PC-3 (cell line): ENCODE results near the gene KNL1. TPM values are rescaled to one million over a fixed set of nuclear protein-coding genes. Genes with fewer than 3 reads are reported as not detected.

ENCODE experiments used
- ATAC-seq: fragments of 200-7000 bp; cut with Tn5 transposase; 2 replicates; pipeline ENCODE4 v1.9.1; 2020; ENCODE audit warnings: mild to moderate bottlenecking, moderate library complexity
- BruUV-seq: library from RNA; stranded (reverse); fragments of 400-500 nt; replicated peaks from 2 replicates; lab custom pipeline; 2021; lab: Mats Ljungman, UMichigan
- CTCF ChIA-PET: fragments of 300-600 bp; sonication (Branson Sonifier 250); formaldehyde crosslinking; loops from one replicate; lab custom pipeline; 2022; ENCODE audit warnings: antibody characterized with exemption; lab: Charles Lee
- POLR2A ChIA-PET: fragments of 300-600 bp; sonication (Branson Sonifier 250); formaldehyde crosslinking; loops from one replicate; lab custom pipeline; 2022; ENCODE audit warnings: antibody characterized with exemption; ENCODE audit not compliant: unreplicated experiment; lab: Charles Lee
- DNase-seq: peaks from one replicate; pipeline ENCODE4 v3.0.0-alpha.2; 2015
- H2AFZ ChIP-seq: fragments of 300-600 bp; sonication (generic); 2 replicates; pipeline ENCODE4 v1.6.0; 2016; ENCODE audit warnings: antibody characterized with exemption, low read length
- H3F3A ChIP-seq: fragments of 300-600 bp; sonication (generic); one replicate; pipeline ENCODE4 v1.6.0; 2017; ENCODE audit warnings: antibody characterized with exemption, low read length, control low read depth, mild to moderate bottlenecking; ENCODE audit not compliant: unreplicated experiment
- H3K27ac ChIP-seq: fragments of 300-600 bp; sonication (generic); 2 replicates; pipeline ENCODE4 v1.5.1; 2016; ENCODE audit warnings: mild to moderate bottlenecking, low read length
- H3K27me3 ChIP-seq: fragments of 300-600 bp; sonication (generic); 2 replicates; pipeline ENCODE4 v1.6.1; 2016; ENCODE audit warnings: low read length, mixed read lengths
- H3K36me3 ChIP-seq: fragments of 300-600 bp; sonication (generic); 2 replicates; pipeline ENCODE4 v1.6.1; 2016; ENCODE audit warnings: low read depth, mixed run types, low read length, mixed read lengths
- H3K4me1 ChIP-seq: fragments of 300-600 bp; sonication (generic); 2 replicates; pipeline ENCODE4 v1.5.1; 2016; ENCODE audit warnings: low read length; ENCODE audit not compliant: insufficient read depth
- H3K4me2 ChIP-seq: fragments of 300-600 bp; sonication (generic); 2 replicates; pipeline ENCODE4 v1.6.0; 2016; ENCODE audit warnings: low read length
- H3K4me3 ChIP-seq: fragments of 300-600 bp; sonication (generic); 2 replicates; pipeline ENCODE4 v1.5.1; 2016; ENCODE audit warnings: mild to moderate bottlenecking, low read length, mixed read lengths
- H3K79me2 ChIP-seq: fragments of 300-600 bp; sonication (generic); 2 replicates; pipeline ENCODE4 v1.6.1; 2017; ENCODE audit warnings: low read length, mixed read lengths
- H3K9ac ChIP-seq: fragments of 300-600 bp; sonication (generic); 2 replicates; pipeline ENCODE4 v1.6.0; 2016; ENCODE audit warnings: mild to moderate bottlenecking, low read length
- H3K9me2 ChIP-seq: fragments of 300-600 bp; sonication (generic); replicated peaks from 2 replicates; pipeline ENCODE4 v1.6.1; 2016; ENCODE audit warnings: mixed run types, low read length, mixed read lengths
- H3K9me3 ChIP-seq: fragments of 300-600 bp; sonication (generic); 2 replicates; pipeline ENCODE4 v1.6.1; 2016; ENCODE audit warnings: low read length, mixed read lengths
- H4K20me1 ChIP-seq: fragments of 300-600 bp; sonication (generic); 2 replicates; pipeline ENCODE4 v1.6.1; 2016; ENCODE audit warnings: low read length, mixed read lengths
- EZH2 ChIP-seq: fragments of 300-600 bp; sonication (generic); IDR thresholded peaks from one replicate; pipeline ENCODE4 v1.6.1; 2017; ENCODE audit warnings: antibody characterized with exemption, mild to moderate bottlenecking, low read length; ENCODE audit not compliant: unreplicated experiment
- EZH2phosphoT487 ChIP-seq: fragments of 300-600 bp; sonication (generic); IDR thresholded peaks from 2 replicates; pipeline ENCODE4 v1.6.1; 2018; ENCODE audit warnings: mild to moderate bottlenecking, antibody characterized with exemption, low read length, borderline replicate concordance
- intact Hi-C: fragments of 100-400 bp; cut with micrococcal nuclease; formaldehyde crosslinking; loops from 2 replicates; pipeline ENCODE4 v1.9.0; 2023
- total RNA-seq: library from RNA; depleted of rRNA; stranded (reverse); fragments of >200 nt; gene quantifications from 2 replicates; pipeline ENCODE4 v1.2.3, GENCODE V29; 2014
- TF ChIP-seq, protein P1 (sequence below): fragments of 300-600 bp; sonication (generic); conservative IDR thresholded peaks from 2 replicates; pipeline ENCODE4 v1.5.1; 2017; ENCODE audit warnings: antibody characterized with exemption, low read depth, mild to moderate bottlenecking, low read length

Gene KNL1
- total RNA-seq, 1 experiment from 2014 or later = 33.8 TPM

DNA sequence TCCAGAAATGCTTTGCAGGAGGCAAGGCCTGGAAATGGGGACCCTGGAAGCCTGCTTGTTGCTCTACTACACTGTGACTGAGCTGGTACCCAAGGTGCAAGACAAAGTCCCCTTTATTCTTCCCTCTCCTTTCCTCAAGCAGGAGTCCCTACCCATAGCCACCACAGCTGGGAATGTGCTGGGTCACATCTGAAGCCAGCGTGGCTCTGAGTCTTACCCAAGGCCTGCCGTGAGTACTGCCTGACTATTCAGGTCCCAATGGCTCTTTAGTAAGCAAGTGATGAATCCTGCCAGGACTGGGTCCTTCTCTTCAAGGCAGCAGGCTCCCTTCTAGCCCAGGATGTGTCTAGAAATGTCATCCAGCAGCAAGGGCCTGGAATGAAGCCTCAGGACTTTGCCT, 91.3 kb downstream of the KNL1 start:
- ChIA-PET CTCF (no interaction called here), POLR2A (no interaction called here)
- TF ChIP-seq, protein P1, sequence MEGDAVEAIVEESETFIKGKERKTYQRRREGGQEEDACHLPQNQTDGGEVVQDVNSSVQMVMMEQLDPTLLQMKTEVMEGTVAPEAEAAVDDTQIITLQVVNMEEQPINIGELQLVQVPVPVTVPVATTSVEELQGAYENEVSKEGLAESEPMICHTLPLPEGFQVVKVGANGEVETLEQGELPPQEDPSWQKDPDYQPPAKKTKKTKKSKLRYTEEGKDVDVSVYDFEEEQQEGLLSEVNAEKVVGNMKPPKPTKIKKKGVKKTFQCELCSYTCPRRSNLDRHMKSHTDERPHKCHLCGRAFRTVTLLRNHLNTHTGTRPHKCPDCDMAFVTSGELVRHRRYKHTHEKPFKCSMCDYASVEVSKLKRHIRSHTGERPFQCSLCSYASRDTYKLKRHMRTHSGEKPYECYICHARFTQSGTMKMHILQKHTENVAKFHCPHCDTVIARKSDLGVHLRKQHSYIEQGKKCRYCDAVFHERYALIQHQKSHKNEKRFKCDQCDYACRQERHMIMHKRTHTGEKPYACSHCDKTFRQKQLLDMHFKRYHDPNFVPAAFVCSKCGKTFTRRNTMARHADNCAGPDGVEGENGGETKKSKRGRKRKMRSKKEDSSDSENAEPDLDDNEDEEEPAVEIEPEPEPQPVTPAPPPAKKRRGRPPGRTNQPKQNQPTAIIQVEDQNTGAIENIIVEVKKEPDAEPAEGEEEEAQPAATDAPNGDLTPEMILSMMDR = no peak
- TF ChIP-seq EZH2 (no peak), EZH2phosphoT487 (no peak)
- no TSS peak for BruUV-seq
- Histone ChIP-seq H3K4me3 (no peak overlapping the region), H2AFZ (no peak overlapping the region), H3K27ac (no peak overlapping the region), H3K27me3 (no peaks in the 10 kb centered on the region), H3K79me2 (no peaks in the 10 kb centered on the region), H3K4me1 (0 out of 2 replicates have a peak, but pooled peaks cover 4% of the 10 kb centered on the region), H3K9ac (no peak overlapping the region), H3K9me2 (no peaks in the 10 kb centered on the region), H3K9me3 (no peaks in the 10 kb centered on the region), H4K20me1 (no peaks in the 10 kb centered on the region), H3K4me2 (no peak overlapping the region), H3K36me3 (no peaks in the 10 kb centered on the region), H3F3A (no peaks in the 10 kb centered on the region)
- no peak for DNase-seq
- no peak for ATAC-seq
- intact Hi-C loops = no loop called here

DNA sequence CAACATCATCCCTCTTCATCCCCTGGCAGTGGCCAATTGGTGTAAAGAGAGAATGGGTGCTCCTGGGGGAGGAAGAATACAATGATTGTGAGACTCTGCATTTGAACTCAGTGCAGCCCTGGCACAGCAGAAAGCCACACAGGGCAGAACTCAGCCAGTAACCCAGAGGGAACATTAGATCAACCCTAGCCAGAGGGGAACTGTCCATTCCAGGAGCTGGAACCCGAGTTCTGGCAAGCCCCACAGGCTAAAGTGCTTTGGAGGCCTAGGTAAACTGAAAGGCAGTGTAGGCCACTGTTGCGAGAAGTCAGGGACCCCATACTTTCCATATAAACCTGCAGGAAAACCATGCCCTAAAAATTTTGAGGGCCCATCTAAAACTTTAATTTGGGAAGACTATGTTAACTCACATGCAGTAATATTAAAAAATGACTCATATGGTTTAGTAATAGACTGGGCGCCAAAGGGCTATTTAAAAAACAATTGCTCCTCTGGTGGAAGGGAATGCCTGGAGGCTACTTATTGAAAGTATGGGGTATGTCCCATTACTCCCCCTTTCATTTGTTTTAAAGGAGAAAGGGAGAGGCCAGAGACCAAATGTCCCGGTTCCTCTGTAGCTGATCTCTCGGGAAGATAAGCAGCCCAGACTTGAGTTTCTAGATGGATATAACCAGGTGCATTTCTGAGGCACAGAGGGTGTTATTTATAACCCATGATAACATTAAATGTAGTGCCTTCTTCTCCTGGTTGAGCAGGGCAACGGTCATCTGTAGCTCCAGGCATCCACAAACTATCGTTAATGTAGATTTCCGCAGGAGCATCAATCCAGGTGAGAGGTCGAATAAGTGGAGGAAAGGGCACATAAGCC, 95.1 kb downstream of the KNL1 start:
- no peak overlapping the region for H2AFZ ChIP-seq
- no peak for TF ChIP-seq EZH2phosphoT487
- no peak for TF ChIP-seq EZH2
- TF ChIP-seq, protein P1 = no peak
- POLR2A ChIA-PET = no interaction called here
- intact Hi-C loops = no loop called here
- ATAC-seq (no peak), DNase-seq (no peak)
- no peak overlapping the region for H3K27ac ChIP-seq
- peaks cover 7% of the 10 kb centered on the region; the same call in 1 of the 2 replicates for H3K79me2 ChIP-seq
- H3K4me3 ChIP-seq = no peak overlapping the region
- CTCF ChIA-PET = no interaction called here
- no peak overlapping the region for H3K9ac ChIP-seq
- no peaks in the 10 kb centered on the region for H3F3A ChIP-seq
- no peaks in the 10 kb centered on the region for H4K20me1 ChIP-seq
- H3K4me2 ChIP-seq = no peak overlapping the region
- no TSS peak for BruUV-seq
- no peaks in the 10 kb centered on the region for H3K27me3 ChIP-seq
- peaks cover 9% of the 10 kb centered on the region; the same call in 1 of the 2 replicates for H3K4me1 ChIP-seq
- no peaks in the 10 kb centered on the region for H3K9me2 ChIP-seq
- H3K36me3 ChIP-seq = no peaks in the 10 kb centered on the region
- H3K9me3 ChIP-seq = no peaks in the 10 kb centered on the region

DNA sequence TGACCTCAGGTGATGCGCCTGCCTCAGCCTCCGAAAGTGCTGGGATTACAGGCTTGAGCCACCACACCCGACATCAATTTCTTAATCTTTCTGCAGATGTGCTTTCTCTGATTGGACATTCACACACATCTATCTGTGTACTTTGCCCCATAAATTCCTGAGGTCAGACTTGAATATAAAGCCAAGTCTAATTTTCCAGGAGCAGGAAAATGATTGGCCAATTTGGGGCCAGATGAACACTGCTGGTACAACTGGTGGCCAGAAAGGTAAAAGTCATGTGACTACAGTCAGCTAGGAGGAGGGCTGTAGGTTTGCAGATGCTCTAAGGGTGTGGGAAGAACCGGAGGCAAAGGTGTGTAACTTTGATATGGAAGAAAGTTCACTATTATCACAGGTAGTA, 97.7 kb downstream of the KNL1 start:
- no peak for TF ChIP-seq EZH2phosphoT487
- TF ChIP-seq, protein P1 = no peak
- TF ChIP-seq EZH2 = no peak
- Histone ChIP-seq H3K36me3 (no peaks in the 10 kb centered on the region), H3F3A (no peaks in the 10 kb centered on the region), H3K4me1 (peaks cover 14% of the 10 kb centered on the region; the same call in 1 of the 2 replicates), H3K4me2 (no peak overlapping the region), H3K27me3 (no peaks in the 10 kb centered on the region), H3K9me2 (no peaks in the 10 kb centered on the region), H2AFZ (no peak overlapping the region), H3K4me3 (no peak overlapping the region), H3K79me2 (peaks cover 22% of the 10 kb centered on the region), H4K20me1 (no peaks in the 10 kb centered on the region), H3K27ac (no peak overlapping the region), H3K9ac (no peak overlapping the region), H3K9me3 (no peaks in the 10 kb centered on the region)
- peak; percentile 38 for DNase-seq
- no TSS peak for BruUV-seq
- ATAC-seq = no peak
- ChIA-PET POLR2A (interaction anchor here (0.7 kb wide), 1 partner anchor 101 kb away, joined by 3 read pairs; no protein-coding TSS in a partner anchor), CTCF (no interaction called here)
- intact Hi-C loops = no loop called here
